Measurements from ENCODE around the gene OVAAL. TPM values are rescaled to one million over a fixed set of nuclear protein-coding genes. Genes with fewer than 3 reads are reported as not detected.

Gene OVAAL
- total and polyA plus RNA-seq, 2 of the 4 experiments (the other 2 are of a cell fraction) = not detected

DNA sequence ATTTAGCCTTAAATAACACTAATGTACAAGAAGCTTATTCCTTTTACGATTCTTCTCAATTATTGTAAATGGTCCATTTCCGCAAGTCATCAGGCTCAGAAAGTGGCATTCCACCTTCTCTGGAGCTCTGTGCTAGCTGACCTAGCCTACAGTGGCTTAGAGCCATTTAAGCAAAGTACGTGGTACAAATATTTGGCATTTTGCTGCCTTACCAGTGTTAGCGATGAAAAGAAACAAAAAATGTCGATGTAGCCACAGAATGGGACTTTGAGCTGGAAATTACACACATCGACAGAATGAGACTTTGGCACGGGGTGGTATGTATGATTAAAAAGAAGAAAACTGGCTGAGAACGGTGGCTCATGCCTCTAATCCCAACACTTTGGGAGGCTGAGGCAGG, 26.1 kb downstream of the OVAAL start:
- H3K4me3 ChIP-seq (ENCODE audit: insufficient read depth, low read depth, low read length) = no peak overlapping the region
- peak overlapping the region; percentile 87 for H3K14ac ChIP-seq (replicated peaks; ENCODE audit: low read depth, low read length)
- H3K9ac ChIP-seq (ENCODE audit: low read depth, low read length) = no peak overlapping the region
- H3K56ac ChIP-seq (ENCODE audit: extremely low read depth, insufficient read depth, low read length) = no peak overlapping the region
- peak overlapping the region; percentile 97 for H4K5ac ChIP-seq (ENCODE audit: low read depth, low read length)
- no peaks in the 10 kb centered on the region for H4K20me1 ChIP-seq (ENCODE audit: insufficient read depth, low read length)
- DNase-seq (no peak), ATAC-seq (ENCODE audit: low read depth) (no peak)
- no peaks in the 10 kb centered on the region for H3K9me3 ChIP-seq (ENCODE audit: control insufficient read depth, insufficient read depth, low read length)
- intact Hi-C loops (cut with micrococcal nuclease) (no loop called here), dilution Hi-C loops (cut with HindIII; ENCODE audit: low sequenced_read_pairs, unreplicated experiment) (no loop called here), in situ Hi-C loops (cut with MboI; ENCODE audit: low sequenced_read_pairs) (no loop called here)
- ChIA-PET CTCF (interaction anchor here (0.5 to 1.0 kb wide), 2 partner anchors 24 to 49 kb away, joined by 4 to 5 read pairs; no protein-coding TSS in a partner anchor), POLR2A (ENCODE audit: unreplicated experiment) (no interaction called here)
- H2BK20ac ChIP-seq (ENCODE audit: low read depth, low read length) = peak overlapping the region; percentile 95
- BruUV-seq (replicated peaks) = no TSS peak
- peak overlapping the region; percentile 84; the same call in 1 of the 3 replicates for H2BK15ac ChIP-seq (ENCODE audit: low read depth, low read length)
- H3K9me1 ChIP-seq (ENCODE audit: insufficient read depth, low read length) = 0 out of 2 replicates have a peak, but pooled peaks cover 9% of the 10 kb centered on the region
- WGBS, 2 experiments (ENCODE audit: extremely low coverage in 2 of 2, insufficient read length in 1 of 2) = 88% methylated on average over 6 of the region's 8 CpGs; no CpG with 5 or more reads in 1 of the 2 experiments
- H3K4ac ChIP-seq (ENCODE audit: low read depth, low read length) = peak overlapping the region; percentile 88
- H4K91ac ChIP-seq (ENCODE audit: insufficient read depth, low read depth, low read length) = peak overlapping the region; percentile 83
- peak overlapping the region; percentile 32; the same call in 1 of the 2 replicates for H3K27ac ChIP-seq (ENCODE audit: insufficient read depth, low read length)
- H3K18ac ChIP-seq (ENCODE audit: low read depth, low read length) = peak overlapping the region; percentile 95
- no peaks in the 10 kb centered on the region for H3K36me3 ChIP-seq (ENCODE audit: control insufficient read depth, insufficient read depth, low read length)
- H2AK5ac ChIP-seq (ENCODE audit: low read depth, low read length) = peak overlapping the region; percentile 93
- TF ChIP-seq POLR2A (IDR thresholded peaks at IDR 0.05; ENCODE audit: low read depth, low read length) (no peak), NFE2L2 (IDR thresholded peaks at IDR 0.05; ENCODE audit: low read depth, low read length) (no peak), BHLHE40 (IDR thresholded peaks at IDR 0.05; ENCODE audit: low read depth, low read length) (no peak), RAD21 (IDR thresholded peaks at IDR 0.05; ENCODE audit: low read length) (no peak), MAZ (IDR thresholded peaks at IDR 0.05; ENCODE audit: borderline replicate concordance, low read depth, low read length) (no peak), CEBPB (IDR thresholded peaks at IDR 0.05; ENCODE audit: low read depth, low read length) (no peak), RFX5 (IDR thresholded peaks at IDR 0.05; ENCODE audit: low read depth, low read length) (no peak), FOS (IDR thresholded peaks at IDR 0.05; ENCODE audit: low read depth, low read length) (no peak), CHD1 (IDR thresholded peaks at IDR 0.05; ENCODE audit: low read depth, low read length) (no peak), MXI1 (IDR thresholded peaks at IDR 0.05; ENCODE audit: borderline replicate concordance, low read depth, low read length) (no peak), SMC3 (IDR thresholded peaks at IDR 0.05; ENCODE audit: low read depth, low read length) (no peak), MAFK (IDR thresholded peaks at IDR 0.05; ENCODE audit: low read depth, low read length) (no peak), RCOR1 (IDR thresholded peaks at IDR 0.05; ENCODE audit: insufficient replicate concordance, low read length) (no peak)
- TF ChIP-seq, protein P1, sequence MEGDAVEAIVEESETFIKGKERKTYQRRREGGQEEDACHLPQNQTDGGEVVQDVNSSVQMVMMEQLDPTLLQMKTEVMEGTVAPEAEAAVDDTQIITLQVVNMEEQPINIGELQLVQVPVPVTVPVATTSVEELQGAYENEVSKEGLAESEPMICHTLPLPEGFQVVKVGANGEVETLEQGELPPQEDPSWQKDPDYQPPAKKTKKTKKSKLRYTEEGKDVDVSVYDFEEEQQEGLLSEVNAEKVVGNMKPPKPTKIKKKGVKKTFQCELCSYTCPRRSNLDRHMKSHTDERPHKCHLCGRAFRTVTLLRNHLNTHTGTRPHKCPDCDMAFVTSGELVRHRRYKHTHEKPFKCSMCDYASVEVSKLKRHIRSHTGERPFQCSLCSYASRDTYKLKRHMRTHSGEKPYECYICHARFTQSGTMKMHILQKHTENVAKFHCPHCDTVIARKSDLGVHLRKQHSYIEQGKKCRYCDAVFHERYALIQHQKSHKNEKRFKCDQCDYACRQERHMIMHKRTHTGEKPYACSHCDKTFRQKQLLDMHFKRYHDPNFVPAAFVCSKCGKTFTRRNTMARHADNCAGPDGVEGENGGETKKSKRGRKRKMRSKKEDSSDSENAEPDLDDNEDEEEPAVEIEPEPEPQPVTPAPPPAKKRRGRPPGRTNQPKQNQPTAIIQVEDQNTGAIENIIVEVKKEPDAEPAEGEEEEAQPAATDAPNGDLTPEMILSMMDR (conservative IDR thresholded peaks at IDR 0.05; ENCODE audit: low read depth, low read length) = no peak
- TF ChIP-seq, protein P2, sequence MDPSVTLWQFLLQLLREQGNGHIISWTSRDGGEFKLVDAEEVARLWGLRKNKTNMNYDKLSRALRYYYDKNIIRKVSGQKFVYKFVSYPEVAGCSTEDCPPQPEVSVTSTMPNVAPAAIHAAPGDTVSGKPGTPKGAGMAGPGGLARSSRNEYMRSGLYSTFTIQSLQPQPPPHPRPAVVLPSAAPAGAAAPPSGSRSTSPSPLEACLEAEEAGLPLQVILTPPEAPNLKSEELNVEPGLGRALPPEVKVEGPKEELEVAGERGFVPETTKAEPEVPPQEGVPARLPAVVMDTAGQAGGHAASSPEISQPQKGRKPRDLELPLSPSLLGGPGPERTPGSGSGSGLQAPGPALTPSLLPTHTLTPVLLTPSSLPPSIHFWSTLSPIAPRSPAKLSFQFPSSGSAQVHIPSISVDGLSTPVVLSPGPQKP (IDR thresholded peaks at IDR 0.05; ENCODE audit: borderline replicate concordance, low read depth, low read length) = no peak
- TF ChIP-seq, protein P3, sequence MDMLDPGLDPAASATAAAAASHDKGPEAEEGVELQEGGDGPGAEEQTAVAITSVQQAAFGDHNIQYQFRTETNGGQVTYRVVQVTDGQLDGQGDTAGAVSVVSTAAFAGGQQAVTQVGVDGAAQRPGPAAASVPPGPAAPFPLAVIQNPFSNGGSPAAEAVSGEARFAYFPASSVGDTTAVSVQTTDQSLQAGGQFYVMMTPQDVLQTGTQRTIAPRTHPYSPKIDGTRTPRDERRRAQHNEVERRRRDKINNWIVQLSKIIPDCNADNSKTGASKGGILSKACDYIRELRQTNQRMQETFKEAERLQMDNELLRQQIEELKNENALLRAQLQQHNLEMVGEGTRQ (IDR thresholded peaks at IDR 0.05; ENCODE audit: low read depth, low read length) = no peak
- H2AFZ ChIP-seq (replicated peaks; ENCODE audit: low read length, poor library complexity) = no peak overlapping the region
- peak overlapping the region; percentile 93 for H2BK120ac ChIP-seq (ENCODE audit: low read depth, low read length)
- H2AK9ac ChIP-seq (replicated peaks; ENCODE audit: low read depth, low read length, poor library complexity) = peak overlapping the region; percentile 66
- H3K27me3 ChIP-seq (ENCODE audit: control insufficient read depth, insufficient read depth, low read length) = no peaks in the 10 kb centered on the region
- H3K4me1 ChIP-seq (ENCODE audit: control insufficient read depth, insufficient read depth, low read length) = peaks cover 20% of the 10 kb centered on the region
- H2BK5ac ChIP-seq (ENCODE audit: low read depth, low read length, poor library complexity, severe bottlenecking) = peak overlapping the region; percentile 72
- no peak overlapping the region for H3K23ac ChIP-seq (ENCODE audit: low read depth, low read length)
- peaks cover 0 to 3% of the 10 kb centered on the region in 2 experiments; a peak in 1 of 4 replicates for H3K79me1 ChIP-seq (ENCODE audit: low read depth in 1 of 2, low read length in 2 of 2)
- no peak overlapping the region for H3K4me2 ChIP-seq (ENCODE audit: low read depth, low read length)
- peak overlapping the region in 1 of 2 experiments; percentile 71; a peak in 2 of 4 replicates for H4K8ac ChIP-seq (ENCODE audit: low read depth in 2 of 2, low read length in 2 of 2)

All from IMR-90 (cell line).